DOHH2 (cell line): ENCODE data around the gene SGCE.

Source experiments
- H3F3A ChIP-seq: fragments of 200-600 bp; sonication (generic), shearing (Covaris generic); 2 replicates; pipeline ENCODE4 v1.6.0; 2016; ENCODE audit warnings: antibody characterized with exemption, mild to moderate bottlenecking; ENCODE audit not compliant: control insufficient read depth, insufficient read depth
- H3K27ac ChIP-seq: fragments of 200-600 bp; sonication (generic); 2 replicates; pipeline ENCODE4 v1.5.1; 2014; ENCODE audit warnings: low read depth, mild to moderate bottlenecking, low read length, moderate library complexity
- H3K27me3 ChIP-seq: fragments of 200-600 bp; sonication (generic); 2 replicates; pipeline ENCODE4 v1.6.1; 2014; ENCODE audit warnings: mild to moderate bottlenecking, low read length, mixed read lengths; ENCODE audit not compliant: control insufficient read depth
- H3K36me3 ChIP-seq: fragments of 200-600 bp; sonication (generic); 2 replicates; pipeline ENCODE4 v1.6.1; 2014; ENCODE audit warnings: mild to moderate bottlenecking, low read length, moderate library complexity, mixed read lengths; ENCODE audit not compliant: control insufficient read depth
- H3K4me1 ChIP-seq: fragments of 200-600 bp; sonication (generic); 2 replicates; pipeline ENCODE4 v1.6.1; 2014; ENCODE audit warnings: mild to moderate bottlenecking, low read length, mixed read lengths; ENCODE audit not compliant: control insufficient read depth
- H3K4me2 ChIP-seq: fragments of 200-600 bp; sonication (generic); 2 replicates; pipeline ENCODE4 v1.6.0; 2014; ENCODE audit warnings: mild to moderate bottlenecking, low read length, moderate library complexity
- H3K4me3 ChIP-seq: fragments of 200-600 bp; sonication (generic); 2 replicates; pipeline ENCODE4 v1.5.1; 2014; ENCODE audit warnings: mild to moderate bottlenecking, low read length, mixed read lengths
- H3K79me2 ChIP-seq: fragments of 200-600 bp; sonication (generic); 2 replicates; pipeline ENCODE4 v1.6.1; 2014; ENCODE audit warnings: mild to moderate bottlenecking, low read length, mixed read lengths; ENCODE audit not compliant: control insufficient read depth
- H3K9me2 ChIP-seq: fragments of 200-600 bp; sonication (generic); replicated peaks from 2 replicates; pipeline ENCODE4 v1.6.1; 2014; ENCODE audit warnings: mild to moderate bottlenecking, low read length, mixed read lengths; ENCODE audit not compliant: control insufficient read depth
- H3K9me3 ChIP-seq: fragments of 200-600 bp; sonication (generic); 2 replicates; pipeline ENCODE4 v1.6.1; 2014; ENCODE audit warnings: antibody characterized with exemption, low read length, mixed read lengths; ENCODE audit not compliant: control insufficient read depth, insufficient read depth
- H4K20me1 ChIP-seq: fragments of 200-600 bp; sonication (generic); 2 replicates; pipeline ENCODE4 v1.6.0; 2014; ENCODE audit warnings: low read depth, mild to moderate bottlenecking, antibody characterized with exemption, low read length, moderate library complexity; ENCODE audit not compliant: control insufficient read depth, insufficient read depth
- EZH2phosphoT487 ChIP-seq: fragments of 200-600 bp; sonication (generic); IDR thresholded peaks from 2 replicates; pipeline ENCODE4 v1.6.1; 2017; ENCODE audit warnings: borderline replicate concordance, mild to moderate bottlenecking, antibody characterized with exemption, low read length, moderate library complexity, mixed read lengths
- TF ChIP-seq, protein P1 (sequence below): fragments of 200-600 bp; sonication (generic); IDR thresholded peaks from one replicate; pipeline ENCODE4 v1.5.1; 2014; ENCODE audit warnings: antibody characterized with exemption, mild to moderate bottlenecking, low read depth, low read length; ENCODE audit not compliant: poor library complexity, severe bottlenecking

The SGCE gene

DNA sequence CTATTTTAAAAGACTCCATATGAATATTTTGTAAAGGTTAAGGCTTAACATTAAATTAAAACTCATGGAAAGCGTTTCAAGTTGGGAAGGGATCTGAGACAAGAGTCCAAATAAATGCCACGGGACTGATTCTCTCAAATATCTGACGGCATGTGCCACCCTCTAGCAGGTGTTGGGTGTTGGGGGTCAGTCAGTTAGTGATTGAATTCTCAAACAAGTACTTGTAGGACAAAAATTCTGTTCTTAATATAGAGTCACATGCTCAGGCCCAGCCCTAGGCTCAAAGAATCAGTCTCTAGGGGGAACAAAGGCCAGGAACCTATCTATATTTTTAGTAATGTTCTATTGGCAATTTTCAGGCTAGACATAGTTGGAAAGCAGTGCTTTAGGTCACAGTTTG is 39.1 kb downstream of the SGCE start:
- no peaks in the 10 kb centered on the region for H3F3A ChIP-seq

DNA sequence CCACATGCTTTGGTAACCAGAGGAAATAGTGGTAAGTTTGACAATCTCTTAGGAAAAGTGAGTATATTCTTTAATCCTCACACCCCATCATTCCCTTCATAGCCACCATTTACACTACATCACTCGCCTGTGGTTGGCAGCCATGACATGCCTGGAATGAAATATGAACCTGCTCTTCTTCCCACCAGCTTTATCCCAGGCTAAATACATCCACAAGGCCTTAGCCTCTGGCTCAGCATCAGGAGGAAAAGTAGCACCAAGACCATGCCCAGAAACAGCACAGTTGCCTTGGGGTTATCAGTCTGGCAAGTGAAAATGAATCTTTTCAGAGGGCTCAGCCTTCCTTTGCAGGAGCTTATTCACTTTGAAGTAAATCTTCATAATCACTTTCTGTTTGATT is 40.3 kb downstream of the SGCE start:
- Histone ChIP-seq H3F3A (no peaks in the 10 kb centered on the region), H3K4me3 (no peak overlapping the region), H3K79me2 (no peaks in the 10 kb centered on the region), H3K4me2 (no peak overlapping the region), H4K20me1 (no peaks in the 10 kb centered on the region), H3K36me3 (peaks cover 21% of the 10 kb centered on the region), H3K4me1 (peaks cover 2% of the 10 kb centered on the region), H3K27ac (no peak overlapping the region), H3K9me2 (no peaks in the 10 kb centered on the region), H3K27me3 (no peaks in the 10 kb centered on the region), H3K9me3 (no peaks in the 10 kb centered on the region)
- no peak for TF ChIP-seq EZH2phosphoT487
- TF ChIP-seq, protein P1, sequence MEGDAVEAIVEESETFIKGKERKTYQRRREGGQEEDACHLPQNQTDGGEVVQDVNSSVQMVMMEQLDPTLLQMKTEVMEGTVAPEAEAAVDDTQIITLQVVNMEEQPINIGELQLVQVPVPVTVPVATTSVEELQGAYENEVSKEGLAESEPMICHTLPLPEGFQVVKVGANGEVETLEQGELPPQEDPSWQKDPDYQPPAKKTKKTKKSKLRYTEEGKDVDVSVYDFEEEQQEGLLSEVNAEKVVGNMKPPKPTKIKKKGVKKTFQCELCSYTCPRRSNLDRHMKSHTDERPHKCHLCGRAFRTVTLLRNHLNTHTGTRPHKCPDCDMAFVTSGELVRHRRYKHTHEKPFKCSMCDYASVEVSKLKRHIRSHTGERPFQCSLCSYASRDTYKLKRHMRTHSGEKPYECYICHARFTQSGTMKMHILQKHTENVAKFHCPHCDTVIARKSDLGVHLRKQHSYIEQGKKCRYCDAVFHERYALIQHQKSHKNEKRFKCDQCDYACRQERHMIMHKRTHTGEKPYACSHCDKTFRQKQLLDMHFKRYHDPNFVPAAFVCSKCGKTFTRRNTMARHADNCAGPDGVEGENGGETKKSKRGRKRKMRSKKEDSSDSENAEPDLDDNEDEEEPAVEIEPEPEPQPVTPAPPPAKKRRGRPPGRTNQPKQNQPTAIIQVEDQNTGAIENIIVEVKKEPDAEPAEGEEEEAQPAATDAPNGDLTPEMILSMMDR = no peak

More for the DNA sequence above, 39.1 kb downstream of the SGCE start:
- no peaks in the 10 kb centered on the region for H4K20me1 ChIP-seq
- no peak overlapping the region for H3K4me3 ChIP-seq
- no peaks in the 10 kb centered on the region for H3K9me3 ChIP-seq
- H3K36me3 ChIP-seq = peaks cover 29% of the 10 kb centered on the region
- H3K27ac ChIP-seq = no peak overlapping the region
- no peak overlapping the region for H3K4me2 ChIP-seq
- TF ChIP-seq EZH2phosphoT487 = no peak
- TF ChIP-seq, protein P1 = no peak
- no peaks in the 10 kb centered on the region for H3K79me2 ChIP-seq
- no peaks in the 10 kb centered on the region for H3K27me3 ChIP-seq
- no peaks in the 10 kb centered on the region for H3K9me2 ChIP-seq
- H3K4me1 ChIP-seq = peaks cover 7% of the 10 kb centered on the region

DNA sequence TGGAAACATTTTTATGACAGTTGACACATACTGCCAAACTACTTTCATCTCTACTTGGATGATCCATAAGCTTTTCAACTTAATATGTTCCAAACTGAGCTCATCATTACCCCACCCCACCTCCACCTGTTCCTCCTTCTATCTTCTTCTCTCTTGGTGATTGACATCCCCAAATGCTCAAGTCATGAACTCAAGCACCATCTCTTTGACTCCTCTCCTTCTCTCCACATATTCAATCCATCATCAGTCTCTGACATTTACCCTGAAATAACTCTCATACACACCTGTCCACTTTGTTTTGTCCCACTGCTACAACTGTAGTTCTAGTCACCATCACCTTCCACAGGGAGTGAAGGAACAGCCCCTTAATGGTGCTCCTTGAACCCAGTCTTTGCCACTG is 43.3 kb downstream of the SGCE start:
- Histone ChIP-seq H3K9me2 (no peaks in the 10 kb centered on the region), H3K9me3 (no peaks in the 10 kb centered on the region), H4K20me1 (no peaks in the 10 kb centered on the region), H3F3A (no peaks in the 10 kb centered on the region), H3K79me2 (no peaks in the 10 kb centered on the region), H3K27me3 (no peaks in the 10 kb centered on the region), H3K4me1 (no peaks in the 10 kb centered on the region; the same call in 1 of the 2 replicates), H3K27ac (no peak overlapping the region), H3K4me3 (no peak overlapping the region), H3K4me2 (no peak overlapping the region), H3K36me3 (peaks cover 15% of the 10 kb centered on the region)
- TF ChIP-seq, protein P1 = no peak
- TF ChIP-seq EZH2phosphoT487 = no peak

DNA sequence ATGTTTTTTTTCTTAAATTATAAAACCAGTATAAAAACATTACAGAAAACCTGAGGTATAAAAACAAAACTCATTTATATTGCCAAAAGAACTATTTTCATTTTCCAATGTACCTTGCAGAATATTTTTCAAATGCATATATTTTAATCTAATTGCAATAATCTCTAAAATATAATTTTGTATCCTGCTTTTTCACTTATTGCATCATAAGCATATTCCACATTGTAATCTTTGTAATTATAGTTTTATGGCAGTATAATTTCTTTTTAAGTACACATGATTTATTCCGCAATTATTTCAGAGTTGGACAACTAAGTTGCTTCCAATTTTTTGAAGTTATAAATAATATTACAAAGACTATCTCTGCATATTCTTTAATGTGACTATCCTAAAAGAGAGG is 43.7 kb downstream of the SGCE start:
- no peak overlapping the region for H3K27ac ChIP-seq
- no peaks in the 10 kb centered on the region for H3K9me2 ChIP-seq
- H3K79me2 ChIP-seq = no peaks in the 10 kb centered on the region
- peaks cover 4% of the 10 kb centered on the region for H3K4me1 ChIP-seq
- no peaks in the 10 kb centered on the region for H4K20me1 ChIP-seq
- no peak overlapping the region for H3K4me3 ChIP-seq
- H3K9me3 ChIP-seq = no peaks in the 10 kb centered on the region
- H3K27me3 ChIP-seq = no peaks in the 10 kb centered on the region
- no peaks in the 10 kb centered on the region for H3F3A ChIP-seq
- peaks cover 15% of the 10 kb centered on the region for H3K36me3 ChIP-seq
- TF ChIP-seq EZH2phosphoT487 = no peak
- TF ChIP-seq, protein P1 = no peak
- no peak overlapping the region for H3K4me2 ChIP-seq
